Stimulated activated CD4-positive, alpha-beta T cell treated with anti-CD3 and anti-CD28 coated beads, Interleukin-12 subunit alpha, Interleukin-12 subunit beta, amount 100 ng/mL, for 24 hours (primary cell): ENCODE measurements around the gene UNC13C.

Source experiments
- DNase-seq, 2 experiments: peaks; one replicate each; pipeline ENCODE4 v3.0.0-alpha.2; 2020; ENCODE audit warnings: low read depth in 2 of 2

Gene UNC13C

DNA sequence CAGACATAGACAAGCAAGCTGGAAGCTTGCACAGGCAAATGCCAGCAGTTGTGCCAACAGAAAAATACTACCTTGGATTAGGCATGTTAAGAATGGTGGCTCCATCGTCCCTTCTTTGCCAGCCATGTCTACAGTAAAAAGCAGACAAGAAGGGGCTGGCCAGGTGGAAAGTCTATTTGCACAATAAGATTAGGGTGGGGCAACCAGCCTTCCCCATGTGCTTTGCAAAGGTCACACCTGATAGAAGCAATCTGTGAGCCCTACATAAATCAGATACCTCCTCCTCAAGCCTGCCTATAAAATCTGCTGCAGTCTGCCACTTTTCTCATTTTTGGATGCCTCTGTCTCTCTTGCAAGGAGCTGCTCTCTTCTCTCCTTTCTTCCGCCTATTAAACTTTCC is 662.6 kb downstream of the UNC13C start:
- DNase-seq: no peak

DNA sequence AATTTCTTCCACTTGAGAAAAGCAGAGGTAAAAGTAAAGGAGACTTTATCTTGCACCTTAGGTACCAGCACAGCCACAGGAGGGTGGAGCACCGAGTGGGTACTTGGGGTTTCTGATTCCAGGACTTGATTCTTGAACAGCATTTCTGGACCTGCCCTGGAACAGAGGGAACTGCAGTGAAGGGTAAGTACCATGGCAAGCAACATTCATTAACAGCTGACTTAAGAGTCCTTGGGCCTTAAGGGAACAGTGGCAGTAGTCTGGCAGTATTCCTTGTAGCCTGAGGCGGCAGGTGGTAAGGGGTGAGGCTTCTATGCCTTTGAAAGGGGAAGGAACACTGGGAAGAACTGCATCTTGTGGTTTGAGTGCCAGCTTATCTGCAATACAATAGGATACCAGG is 666.6 kb downstream of the UNC13C start:
- DNase-seq: no peak

DNA sequence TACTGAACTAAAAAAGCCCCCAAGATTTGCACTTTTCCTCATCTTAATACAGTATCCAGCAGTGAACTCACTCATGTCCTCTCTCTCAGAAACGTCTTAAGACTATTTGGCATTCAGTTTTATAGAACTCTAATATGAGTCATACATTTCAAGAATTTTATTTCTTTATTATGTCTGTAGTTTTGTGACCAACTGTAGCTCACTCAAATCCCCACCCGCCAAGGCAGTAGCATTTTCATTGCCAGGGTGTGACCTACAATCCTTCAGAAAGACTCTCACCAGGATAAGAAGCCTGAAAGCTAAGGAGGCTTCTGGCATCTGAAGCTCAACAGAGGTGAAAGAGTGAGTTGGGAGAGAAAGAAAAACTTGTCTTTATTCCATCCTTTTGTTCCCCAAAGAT is 681.4 kb downstream of the UNC13C start:
- no peak for DNase-seq

DNA sequence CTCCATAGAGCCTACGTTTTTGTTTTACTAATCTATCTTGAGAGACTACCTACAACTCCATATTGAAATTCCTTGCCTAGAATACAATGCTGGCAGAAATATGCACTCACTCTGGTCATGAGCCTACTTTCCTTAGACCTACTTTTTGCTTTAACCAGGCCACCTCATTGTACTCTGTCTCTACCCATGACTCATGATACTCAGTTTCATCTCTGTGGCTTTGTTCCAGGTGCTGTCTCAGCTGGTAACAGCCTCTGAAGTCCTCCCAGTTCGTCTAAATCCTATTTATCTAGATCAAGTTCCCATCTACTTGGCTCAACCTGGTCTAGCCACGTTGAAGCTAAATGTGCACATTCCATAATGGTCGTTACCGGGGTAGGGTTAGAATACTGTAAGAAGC is 682.1 kb downstream of the UNC13C start:
- DNase-seq: no peak

DNA sequence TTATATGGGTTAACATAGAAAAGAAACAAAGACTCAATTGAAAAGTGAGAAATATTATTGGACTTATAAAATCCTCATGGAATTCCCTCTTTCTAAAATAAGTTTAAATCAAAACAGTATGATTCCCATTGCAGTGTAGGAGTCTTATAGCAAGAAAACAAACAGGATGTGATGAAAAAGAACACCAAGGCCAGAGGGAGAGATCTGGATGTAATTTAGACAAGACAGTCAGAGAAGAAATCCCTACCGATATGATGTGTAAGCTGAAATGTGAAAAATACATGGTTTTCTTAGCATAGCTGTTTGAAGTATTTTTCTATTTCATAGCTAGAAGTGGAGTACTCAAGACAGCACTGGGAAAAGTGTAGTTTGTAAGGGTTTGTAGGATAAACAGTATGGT is 697.0 kb downstream of the UNC13C start:
- DNase-seq: no peak

DNA sequence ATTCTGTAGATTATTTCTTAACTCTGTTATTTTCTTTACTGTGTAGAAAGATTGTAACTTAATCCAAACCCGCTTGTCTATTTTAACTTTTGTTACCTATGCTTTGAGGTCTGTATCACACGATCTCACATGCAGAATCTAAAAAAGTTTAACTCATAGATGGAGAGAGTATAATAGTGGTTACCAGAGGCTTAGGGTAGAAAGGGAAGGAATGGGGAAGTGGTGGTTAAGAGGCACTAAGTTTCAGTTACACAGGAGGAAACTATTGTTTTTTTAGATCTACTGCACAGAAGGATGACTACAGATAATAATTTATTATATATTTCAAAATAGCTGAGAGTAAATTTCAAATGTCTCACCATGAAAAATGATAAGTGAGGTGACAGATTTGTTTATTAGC is 703.3 kb downstream of the UNC13C start:
- no peak for DNase-seq
